Endothelial cell of umbilical vein (primary cell): ENCODE results near the gene FAM20B. TPM values are rescaled to one million over a fixed set of nuclear protein-coding genes. Genes with fewer than 3 reads are reported as not detected.

ENCODE experiments used
- BruUV-seq: library from RNA; stranded (reverse); fragments of 400-500 nt; replicated peaks from 2 replicates; lab custom pipeline; 2021; lab: Mats Ljungman, UMichigan
- CTCF ChIA-PET: fragments of 300-600, 350-600 bp; sonication (Branson Sonifier 250); formaldehyde crosslinking; loops from one replicate; lab custom pipeline; 2021; ENCODE audit warnings: antibody characterized with exemption, inconsistent platforms; lab: Charles Lee
- POLR2A ChIA-PET: fragments of 300-600, 350-600 bp; sonication (Branson Sonifier 250); formaldehyde crosslinking; loops from one replicate; lab custom pipeline; 2021; ENCODE audit warnings: antibody characterized with exemption, inconsistent platforms; lab: Charles Lee
- DNase-seq: peaks from one replicate; pipeline ENCODE4 v3.0.0-alpha.2; 2011; ENCODE audit warnings: low read depth, low spot score
- FAIRE-seq: peaks from 2 replicates; lab custom pipeline; 2011; peaks lifted over from hg19 to GRCh38; lab: Jason Lieb, UNC
- H2AFZ ChIP-seq: 2 replicates; pipeline ENCODE4 v1.6.0; 2012; ENCODE audit warnings: low read depth, low read length, control low read depth, inconsistent platforms
- H3K27ac ChIP-seq: 2 replicates; pipeline ENCODE4 v1.5.1; 2011; ENCODE audit warnings: low read depth, mild to moderate bottlenecking, control low read depth, low read length, moderate library complexity; ENCODE audit not compliant: insufficient read depth
- H3K27me3 ChIP-seq, 2 experiments: 2 replicates each; pipeline versions ENCODE4 v1.6.0 to v1.6.1; 2011; ENCODE audit warnings: low read length in 2 of 2, mixed read lengths in 1 of 2; ENCODE audit not compliant: control insufficient read depth in 2 of 2, insufficient read depth in 2 of 2
- H3K36me3 ChIP-seq, 2 experiments: 2 replicates in 1 of 2; 3 replicates in 1 of 2; pipeline ENCODE4 v1.5.1; 2011; ENCODE audit warnings: low read length in 2 of 2, mild to moderate bottlenecking in 1 of 2, moderate library complexity in 1 of 2; ENCODE audit not compliant: control insufficient read depth in 2 of 2, insufficient read depth in 2 of 2; ENCODE audit errors: extremely low read depth in 1 of 2
- H3K4me1 ChIP-seq: 3 replicates; pipeline ENCODE4 v1.5.1; 2011; ENCODE audit warnings: mild to moderate bottlenecking, low read length; ENCODE audit not compliant: control insufficient read depth, insufficient read depth; ENCODE audit errors: extremely low read depth
- H3K4me2 ChIP-seq: 2 replicates; pipeline ENCODE4 v1.6.1; 2011; ENCODE audit warnings: low read length, control low read depth, mixed read lengths; ENCODE audit not compliant: insufficient read depth
- H3K4me3 ChIP-seq, 3 experiments: fragments of 200-600 bp in 1 of 3; sonication (generic), shearing (Covaris generic) in 1 of 3; replicated peaks in 1 of 3; 2 replicates each; pipeline ENCODE4 v1.5.1; 2011 to 2016; ENCODE audit warnings: control low read depth in 3 of 3, low read length in 3 of 3, mild to moderate bottlenecking in 2 of 3, inconsistent platforms in 1 of 3, low read depth in 1 of 3, moderate library complexity in 1 of 3; ENCODE audit not compliant: insufficient read depth in 1 of 3
- H3K79me2 ChIP-seq: 2 replicates; pipeline ENCODE4 v1.6.0; 2012; ENCODE audit warnings: low read length, inconsistent platforms; ENCODE audit not compliant: control insufficient read depth, insufficient read depth
- H3K9ac ChIP-seq: replicated peaks from 2 replicates; pipeline ENCODE3; 2011; ENCODE audit warnings: low read length, control low read depth; ENCODE audit not compliant: insufficient read depth; ENCODE audit errors: extremely low read depth
- H3K9me1 ChIP-seq: replicated peaks from 3 replicates; pipeline ENCODE4 v1.6.0; 2011; ENCODE audit warnings: mild to moderate bottlenecking, low read length; ENCODE audit not compliant: control insufficient read depth, insufficient read depth; ENCODE audit errors: extremely low read depth
- H3K9me3 ChIP-seq: replicated peaks from 2 replicates; pipeline ENCODE4 v1.5.1; 2012; ENCODE audit warnings: low read length, inconsistent platforms; ENCODE audit not compliant: control insufficient read depth, insufficient read depth
- H4K20me1 ChIP-seq: replicated peaks from 2 replicates; pipeline ENCODE3; 2011; ENCODE audit warnings: mild to moderate bottlenecking, low read length; ENCODE audit not compliant: control insufficient read depth, insufficient read depth; ENCODE audit errors: extremely low read depth
- EZH2 ChIP-seq: IDR thresholded peaks from 2 replicates; pipeline ENCODE4 v1.6.1; 2012; ENCODE audit warnings: borderline replicate concordance, low read depth, mild to moderate bottlenecking, moderate library complexity, low read length, inconsistent platforms; ENCODE audit not compliant: severe bottlenecking
- FOS ChIP-seq: IDR thresholded peaks from 2 replicates; pipeline ENCODE4 v1.6.1; 2011; ENCODE audit warnings: mild to moderate bottlenecking, low read length, moderate library complexity, borderline replicate concordance; ENCODE audit not compliant: insufficient read depth
- GATA2 ChIP-seq: IDR thresholded peaks from 2 replicates; pipeline ENCODE4 v1.7.0; 2011; ENCODE audit warnings: low read depth, mild to moderate bottlenecking, moderate library complexity, mixed read lengths, low read length; ENCODE audit not compliant: insufficient read length, insufficient read depth
- JUN ChIP-seq: IDR thresholded peaks from 2 replicates; pipeline ENCODE4 v1.6.1; 2011; ENCODE audit warnings: borderline replicate concordance, low read depth; ENCODE audit not compliant: insufficient read length, insufficient read depth
- MYC ChIP-seq: IDR thresholded peaks from one replicate; pipeline ENCODE4 v1.6.1; 2011; ENCODE audit warnings: mild to moderate bottlenecking, low read depth, low read length
- POLR2A ChIP-seq: IDR thresholded peaks from 2 replicates; pipeline ENCODE4 v1.6.1; 2012; ENCODE audit warnings: low read depth, mild to moderate bottlenecking, control low read depth, low read length
- POLR2AphosphoS5 ChIP-seq: IDR thresholded peaks from 2 replicates; pipeline ENCODE4 v1.6.1; 2012; ENCODE audit warnings: low read depth, mild to moderate bottlenecking, control low read depth, low read length, moderate library complexity; ENCODE audit not compliant: insufficient read depth
- dilution Hi-C: fragments of 300-500 bp; cut with MboI; formaldehyde crosslinking; loops from one replicate; pipeline ENCODE4 v1.15.0; 2019; ENCODE audit warnings: low sequenced_read_pairs; ENCODE audit not compliant: extremely low pct_ligation_motif_present
- intact Hi-C: fragments of 100-400 bp; cut with micrococcal nuclease; formaldehyde crosslinking; loops from one replicate; pipeline ENCODE4 v1.10.0; 2022
- polyA plus RNA-seq, 4 experiments: library from polyadenylated mRNA; depleted of rRNA in 3 of 4; stranded (reverse) in 3 of 4; unstranded in 1 of 4; fragments of >200 nt; gene quantifications; 2 replicates each; pipeline versions ENCODE4 v1.2.1 to v1.2.3, GENCODE V29; 2011 to 2012; ENCODE audit warnings: missing spikeins in 1 of 4
- total RNA-seq: library from RNA; stranded (reverse); gene quantifications from 2 replicates; pipeline ENCODE4 v1.2.3, GENCODE V29; 2021
- TF ChIP-seq, protein P1 (sequence below), 2 donors: IDR thresholded peaks; 1 replicate in 1 of 2; 2 replicates in 1 of 2; pipeline ENCODE4 v1.5.1; 2011; ENCODE audit warnings: low read length in 2 of 2, mild to moderate bottlenecking in 2 of 2, moderate library complexity in 2 of 2, control low read depth in 1 of 2, inconsistent platforms in 1 of 2, low read depth in 1 of 2; ENCODE audit not compliant: insufficient read depth in 1 of 2; ENCODE audit errors: extremely low read depth in 1 of 2
- TF ChIP-seq, protein P2 (sequence below): IDR thresholded peaks from 2 replicates; pipeline ENCODE4 v1.6.1; 2011; ENCODE audit not compliant: insufficient read depth, insufficient read length

The FAM20B gene
- total and polyA plus RNA-seq, 2 donors (not counting 3 experiments of a cell fraction or from before 2014, with no cell fraction given): 10.0 to 35.1 TPM

DNA sequence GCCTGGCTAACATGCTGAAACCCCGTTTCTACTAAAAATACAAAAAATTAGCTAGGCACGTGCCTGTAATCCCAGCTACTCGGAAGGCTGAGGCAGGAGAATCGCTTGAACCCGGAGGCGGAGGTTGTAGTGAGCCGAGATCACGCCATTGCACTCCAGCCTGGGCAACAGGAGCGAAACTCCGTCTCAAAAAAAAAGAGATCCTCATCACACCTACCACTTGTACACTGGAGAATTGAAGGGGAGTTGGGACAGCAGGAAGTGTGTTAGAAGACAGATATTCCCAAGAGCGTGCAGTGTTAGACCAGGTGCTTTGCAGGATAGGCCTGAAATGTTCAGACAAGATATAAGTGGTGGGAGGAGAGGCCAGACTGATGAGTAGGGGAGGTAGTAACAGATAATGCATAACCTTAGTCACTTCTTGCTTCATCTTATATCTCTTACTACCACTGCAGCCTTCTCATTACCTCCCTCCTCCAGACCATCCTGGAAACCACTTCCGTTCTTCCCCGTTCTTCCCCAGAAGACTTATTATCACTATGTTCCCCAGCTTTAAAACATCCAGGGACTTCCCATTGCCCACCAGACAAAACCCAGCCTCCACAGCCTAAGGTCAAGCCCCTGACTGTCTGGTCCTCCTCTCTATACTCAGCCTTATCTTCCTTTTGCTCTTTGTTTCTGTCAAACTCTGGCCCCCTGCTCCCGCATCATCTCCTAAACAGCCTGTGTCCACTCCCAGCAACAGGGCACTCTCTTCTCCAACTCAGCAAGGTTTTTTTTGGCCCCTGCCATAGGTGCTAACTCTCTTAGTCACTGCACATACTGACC, 21.3 kb downstream of the FAM20B start:
- ChIA-PET CTCF (no interaction called here), POLR2A (no interaction called here)
- Histone ChIP-seq H3K9ac (no peak overlapping the region), H3K27ac (no peak overlapping the region), H3K36me3 (no peaks in the 10 kb centered on the region), H3K9me3 (no peaks in the 10 kb centered on the region), H3K9me1 (no peaks in the 10 kb centered on the region), H3K4me1 (no peaks in the 10 kb centered on the region), H3K79me2 (peaks cover 2% of the 10 kb centered on the region), H4K20me1 (no peaks in the 10 kb centered on the region), H3K4me2 (no peak overlapping the region), H2AFZ (no peak overlapping the region), H3K4me3 (no peak overlapping the region), H3K27me3 (no peaks in the 10 kb centered on the region)
- dilution Hi-C loops: no loop called here
- intact Hi-C loops: no loop called here
- DNase-seq: no peak
- FAIRE-seq: no peak
- BruUV-seq: no TSS peak
- TF ChIP-seq, protein P1, sequence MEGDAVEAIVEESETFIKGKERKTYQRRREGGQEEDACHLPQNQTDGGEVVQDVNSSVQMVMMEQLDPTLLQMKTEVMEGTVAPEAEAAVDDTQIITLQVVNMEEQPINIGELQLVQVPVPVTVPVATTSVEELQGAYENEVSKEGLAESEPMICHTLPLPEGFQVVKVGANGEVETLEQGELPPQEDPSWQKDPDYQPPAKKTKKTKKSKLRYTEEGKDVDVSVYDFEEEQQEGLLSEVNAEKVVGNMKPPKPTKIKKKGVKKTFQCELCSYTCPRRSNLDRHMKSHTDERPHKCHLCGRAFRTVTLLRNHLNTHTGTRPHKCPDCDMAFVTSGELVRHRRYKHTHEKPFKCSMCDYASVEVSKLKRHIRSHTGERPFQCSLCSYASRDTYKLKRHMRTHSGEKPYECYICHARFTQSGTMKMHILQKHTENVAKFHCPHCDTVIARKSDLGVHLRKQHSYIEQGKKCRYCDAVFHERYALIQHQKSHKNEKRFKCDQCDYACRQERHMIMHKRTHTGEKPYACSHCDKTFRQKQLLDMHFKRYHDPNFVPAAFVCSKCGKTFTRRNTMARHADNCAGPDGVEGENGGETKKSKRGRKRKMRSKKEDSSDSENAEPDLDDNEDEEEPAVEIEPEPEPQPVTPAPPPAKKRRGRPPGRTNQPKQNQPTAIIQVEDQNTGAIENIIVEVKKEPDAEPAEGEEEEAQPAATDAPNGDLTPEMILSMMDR (IDR thresholded peaks at IDR 0.05; ENCODE audit: extremely low read depth in 1 of 2, insufficient read depth in 1 of 2, low read depth in 1 of 2, low read length in 2 of 2): no peak
- no peak for TF ChIP-seq EZH2
- TF ChIP-seq POLR2AphosphoS5: no peak
- TF ChIP-seq FOS: no peak
- TF ChIP-seq POLR2A: no peak
- TF ChIP-seq MYC: no peak
- TF ChIP-seq, protein P2, sequence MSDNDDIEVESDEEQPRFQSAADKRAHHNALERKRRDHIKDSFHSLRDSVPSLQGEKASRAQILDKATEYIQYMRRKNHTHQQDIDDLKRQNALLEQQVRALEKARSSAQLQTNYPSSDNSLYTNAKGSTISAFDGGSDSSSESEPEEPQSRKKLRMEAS: no peak
- no peak for TF ChIP-seq GATA2
- TF ChIP-seq JUN: no peak
